ENCODE results near the gene BAZ2A. TPM values are rescaled to one million over a fixed set of nuclear protein-coding genes. Genes with fewer than 3 reads are reported as not detected.
A peak's percentile ranks its signal among the peaks of the same experiment; 100 is the strongest.

BAZ2A gene
- total RNA-seq, 1 experiment from 2014 or later = 115 TPM

GRCh38 chr12:56631790-56632700 lies 1.9 kb upstream of the BAZ2A start:
- H3K9me3 ChIP-seq (ENCODE audit: insufficient read depth, low read depth) = no peaks in the 10 kb centered on the region
- peak overlapping the region; percentile 35; the same call in 1 of the 2 replicates for H3K4me3 ChIP-seq
- H3K4me1 ChIP-seq (replicated peaks; ENCODE audit: insufficient read depth) = peaks cover 47% of the 10 kb centered on the region
- no peaks in the 10 kb centered on the region for H3K9me2 ChIP-seq (ENCODE audit: insufficient read depth)
- intact Hi-C loops (cut with micrococcal nuclease; ENCODE audit: unreplicated experiment) = loop anchor here (10.0 kb wide), 2 partner anchors 373 to 437 kb away; partner anchors contain the start of gene ZBTB39
- TF ChIP-seq CTCF (conservative IDR thresholded peaks at IDR 0.05) (no peak), EZH2 (IDR thresholded peaks at IDR 0.05; ENCODE audit: low read depth) (no peak)
- H4K20me1 ChIP-seq (ENCODE audit: insufficient read depth) = peaks cover 13% of the 10 kb centered on the region
- peaks cover 26% of the 10 kb centered on the region for H3F3A ChIP-seq (ENCODE audit: insufficient read depth, low read depth)
- H3K79me2 ChIP-seq (ENCODE audit: low read depth) = peaks cover 77% of the 10 kb centered on the region
- CTCF ChIA-PET = no interaction called here
- peak overlapping the region; percentile 100 for H3K4me2 ChIP-seq
- H3K36me3 ChIP-seq (ENCODE audit: low read depth) = no peaks in the 10 kb centered on the region; the same call in 1 of the 2 replicates
- H3K27ac ChIP-seq = peak overlapping the region; percentile 31; the same call in 1 of the 2 replicates
- BruUV-seq (replicated peaks) = no TSS peak
- peak; percentile 62 to 77 for DNase-seq
- H2AFZ ChIP-seq = no peak overlapping the region
- POLR2A ChIA-PET (ENCODE audit: unreplicated experiment) = interaction anchor here (0.8 kb wide), 1 partner anchor 109 kb away, joined by 4 read pairs; no protein-coding TSS in a partner anchor
- no peaks in the 10 kb centered on the region for H3K27me3 ChIP-seq (ENCODE audit: insufficient read depth, low read depth)

- CTCF ChIA-PET = interaction anchor here (0.8 kb wide), 1 partner anchor 704 kb away, joined by 4 read pairs; no protein-coding TSS in a partner anchor
- intact Hi-C loops (cut with micrococcal nuclease; ENCODE audit: unreplicated experiment) = loop anchor here (10.0 kb wide), 2 partner anchors 375 to 435 kb away; partner anchors contain the start of gene ZBTB39
These were observed 507 bp downstream of the BAZ2A start for GRCh38 chr12:56629459-56630179.

More at GRCh38 chr12:56629459-56630179, 507 bp downstream of the BAZ2A start:
- H3K9me3 ChIP-seq (ENCODE audit: insufficient read depth, low read depth) = no peaks in the 10 kb centered on the region
- no peak for DNase-seq
- H3K27me3 ChIP-seq (ENCODE audit: insufficient read depth, low read depth) = no peaks in the 10 kb centered on the region
- peak overlapping the region; percentile 93 for H2AFZ ChIP-seq
- TF ChIP-seq EZH2 (IDR thresholded peaks at IDR 0.05; ENCODE audit: low read depth) (no peak), CTCF (conservative IDR thresholded peaks at IDR 0.05) (no peak)
- peaks cover 4% of the 10 kb centered on the region; the same call in 1 of the 2 replicates for H3K36me3 ChIP-seq (ENCODE audit: low read depth)
- POLR2A ChIA-PET (ENCODE audit: unreplicated experiment) = interaction anchor here (0.6 to 0.7 kb wide), 3 partner anchors 32 to 812 kb away, joined by 7 to 18 read pairs (median 14); partner anchors contain the start of gene SARNP
- peak overlapping the region; percentile 35 for H3K27ac ChIP-seq
- H3K4me2 ChIP-seq = peak overlapping the region; percentile 97
- peak overlapping the region; percentile 96 for H3K4me3 ChIP-seq
- BruUV-seq (replicated peaks) = no TSS peak
- no peaks in the 10 kb centered on the region for H3K9me2 ChIP-seq (ENCODE audit: insufficient read depth)
- H3K79me2 ChIP-seq (ENCODE audit: low read depth) = peaks cover 87% of the 10 kb centered on the region
- H3F3A ChIP-seq (ENCODE audit: insufficient read depth, low read depth) = peaks cover 17% of the 10 kb centered on the region; the same call in 1 of the 2 replicates
- H4K20me1 ChIP-seq (ENCODE audit: insufficient read depth) = peaks cover 29% of the 10 kb centered on the region
- H3K4me1 ChIP-seq (replicated peaks; ENCODE audit: insufficient read depth) = peaks cover 43% of the 10 kb centered on the region
